Adipose tissue (tissue), 3 donors: ENCODE data around the gene FAF1. TPM values are rescaled to one million over a fixed set of nuclear protein-coding genes. Genes with fewer than 3 reads are reported as not detected.

Experiments used
- H3K27ac ChIP-seq: one replicate; pipeline ENCODE4 v1.5.1; 2013; ENCODE audit warnings: low read depth, low read length
- WGBS, 3 donors: extraction: QIAGEN DNeasy Blood & Tissue Kit; methylation state at CpG; one replicate each; pipeline ENCODE4 v1.1.7; 2013; 5-methylcytosine and 5-hydroxymethylcytosine counted together
- polyA plus RNA-seq, 3 donors: library from polyadenylated mRNA; stranded (reverse); fragments of 200-250 nt; gene quantifications; one replicate each; pipeline ENCODE4 v1.2.3, GENCODE V29; 2013
- donor health status: healthy with polysubstance abuse.
- donor health status: Bipolar disorder and iron deficiency.
- donor health status: healthy.

Gene FAF1
- polyA plus RNA-seq, 3 donors = 26.5 to 32.8 (median 28.2) TPM

GRCh38 chr1:50521703-50522102 is 438.4 kb downstream of the FAF1 start:
- H3K27ac ChIP-seq = no peak overlapping the region
- 81 to 94% (median 91%) methylated on average over 4 of the region's 4 CpGs for WGBS, 3 donors

DNA sequence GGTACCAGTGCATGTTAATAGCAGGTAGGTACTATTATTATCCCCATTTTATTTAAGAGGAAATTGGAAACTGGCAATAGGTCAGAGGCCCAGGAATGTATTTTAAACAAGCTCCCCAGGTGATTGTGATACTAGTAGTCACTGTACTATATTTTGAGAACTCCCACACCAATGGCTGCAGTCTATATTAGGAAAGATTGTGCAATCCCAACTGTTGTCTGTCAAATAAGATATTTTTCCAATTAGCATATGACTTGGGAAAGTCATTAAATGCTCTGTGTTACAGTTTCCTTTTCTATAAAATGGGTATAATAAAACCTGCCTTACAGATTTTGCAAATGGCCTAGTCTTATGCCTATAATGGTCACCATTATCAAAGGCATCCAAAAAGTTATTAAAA is 442.6 kb downstream of the FAF1 start:
- H3K27ac ChIP-seq = no peak overlapping the region

- H3K27ac ChIP-seq = no peak overlapping the region
- WGBS, 3 donors = 92 to 95% (median 95%) methylated on average over 3 of the region's 3 CpGs
Observed at GRCh38 chr1:50516056-50516455, 444.0 kb downstream of the FAF1 start.

DNA sequence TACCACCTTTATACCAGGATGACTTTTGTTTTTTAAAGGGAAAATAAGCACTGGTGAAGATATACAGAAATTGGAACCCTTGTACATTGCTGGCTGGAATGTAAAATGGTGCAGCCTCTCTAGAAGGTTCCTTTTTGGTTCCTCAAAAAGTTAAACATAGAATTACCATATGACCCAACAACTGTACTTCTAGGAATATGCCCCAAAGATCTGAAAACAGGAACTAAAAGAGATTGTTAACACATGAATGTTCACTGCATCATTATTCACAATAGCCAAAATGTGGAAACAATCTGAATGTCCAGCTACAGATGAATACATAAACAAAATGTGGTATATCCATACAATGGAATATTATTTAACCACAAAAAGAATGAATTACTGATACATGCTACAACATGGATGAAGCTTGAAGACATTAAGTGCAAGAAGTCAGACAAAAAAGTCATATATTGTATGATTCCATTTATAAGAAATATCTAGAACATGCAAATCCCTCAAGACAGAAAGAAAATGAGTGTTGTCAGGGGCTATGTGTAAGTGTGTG is 452.0 kb downstream of the FAF1 start:
- no peak overlapping the region for H3K27ac ChIP-seq

DNA sequence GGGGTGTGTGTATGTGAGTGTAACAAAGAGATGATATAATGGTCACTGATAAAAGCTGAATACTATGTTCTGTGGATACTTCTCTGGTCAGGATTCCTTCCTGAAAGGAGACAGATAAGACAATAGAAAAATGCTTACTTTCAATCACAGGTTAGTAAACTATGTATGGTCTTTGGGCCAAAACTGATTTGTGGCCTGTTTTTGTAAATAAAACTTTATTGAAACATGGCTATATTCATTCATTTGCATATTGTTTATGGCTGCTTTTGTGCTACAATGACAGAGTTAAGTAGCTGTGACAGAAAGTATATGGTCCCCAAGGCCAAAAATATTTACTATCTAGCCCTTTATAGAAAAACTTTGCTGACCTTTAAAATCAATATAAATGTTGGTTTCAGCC is 454.6 kb downstream of the FAF1 start:
- H3K27ac ChIP-seq = no peak overlapping the region

DNA sequence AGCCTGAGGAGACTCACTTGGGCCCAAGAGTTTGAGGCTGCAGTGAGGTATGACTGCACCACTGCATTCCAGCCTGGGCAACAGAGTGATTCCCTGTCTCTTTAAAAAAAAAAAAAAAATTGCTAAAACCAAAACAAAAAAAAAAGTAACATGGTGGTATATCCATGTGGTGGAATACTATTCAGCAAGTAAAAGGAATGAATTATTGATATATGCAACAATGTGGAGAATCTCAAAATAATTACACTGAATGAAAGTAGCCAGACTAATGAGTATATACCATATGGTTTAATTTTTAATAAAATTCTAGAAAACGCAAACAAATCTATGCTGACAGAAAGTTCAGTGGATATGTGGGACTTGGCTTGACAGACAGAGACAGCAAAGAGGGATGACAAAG is 456.6 kb downstream of the FAF1 start:
- H3K27ac ChIP-seq = no peak overlapping the region
- WGBS, 3 donors = 95 to 100% (median 100%) methylated on average over 1 of the region's 1 CpG

DNA sequence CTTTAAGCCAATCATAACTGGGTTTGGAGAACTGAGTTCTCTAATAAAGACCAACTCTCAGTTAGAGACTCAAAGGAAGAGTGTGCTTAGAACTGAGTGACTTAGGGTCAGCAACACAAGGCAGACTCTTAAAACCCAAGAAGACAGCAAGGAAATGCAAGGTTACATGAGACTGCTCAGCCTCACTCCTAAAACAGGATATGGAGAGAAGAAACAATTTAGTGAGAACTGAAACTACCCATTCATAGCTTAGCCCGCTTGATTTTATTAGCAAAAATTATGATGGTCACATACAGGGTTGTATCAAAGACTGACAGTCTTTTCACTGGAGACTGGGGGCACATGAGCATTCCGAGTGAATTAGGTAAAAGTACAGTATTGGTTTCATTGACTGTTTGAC is 457.9 kb downstream of the FAF1 start:
- no peak overlapping the region for H3K27ac ChIP-seq
- WGBS, 3 donors = 90 to 97% (median 92%) methylated on average over 2 of the region's 2 CpGs

- H3K27ac ChIP-seq = no peak overlapping the region
- WGBS, 3 donors = 94 to 100% (median 100%) methylated on average over 1 of the region's 1 CpG
Observed at GRCh38 chr1:50497007-50497406, 463.1 kb downstream of the FAF1 start.

DNA sequence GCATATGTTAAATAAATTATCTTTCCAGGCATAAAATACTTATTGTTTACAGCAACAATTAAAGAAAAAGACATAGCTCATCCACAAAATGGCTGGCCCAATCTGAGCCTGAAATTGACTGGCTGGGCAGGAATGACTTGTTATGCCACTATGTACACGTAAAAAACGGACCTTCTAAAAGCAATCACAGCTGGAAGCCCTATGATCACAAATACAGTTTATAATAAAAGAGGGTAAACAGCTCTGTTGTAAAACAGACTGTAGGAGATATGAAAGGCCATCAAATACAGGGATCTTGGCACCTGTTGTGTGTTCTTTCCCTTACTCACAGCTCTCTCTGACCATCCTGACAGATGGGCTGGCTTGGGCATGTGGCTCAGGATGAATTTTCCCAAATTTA is 466.4 kb downstream of the FAF1 start:
- 79 to 99% (median 95%) methylated on average over 2 of the region's 2 CpGs for WGBS, 3 donors
- H3K27ac ChIP-seq = no peak overlapping the region

- H3K27ac ChIP-seq = no peak overlapping the region
- WGBS, 3 donors = 86 to 95% (median 90%) methylated on average over 1 of the region's 1 CpG
Observed at GRCh38 chr1:50492142-50492541, 467.9 kb downstream of the FAF1 start.

GRCh38 chr1:50491142-50491541 is 468.9 kb downstream of the FAF1 start:
- H3K27ac ChIP-seq = no peak overlapping the region

DNA sequence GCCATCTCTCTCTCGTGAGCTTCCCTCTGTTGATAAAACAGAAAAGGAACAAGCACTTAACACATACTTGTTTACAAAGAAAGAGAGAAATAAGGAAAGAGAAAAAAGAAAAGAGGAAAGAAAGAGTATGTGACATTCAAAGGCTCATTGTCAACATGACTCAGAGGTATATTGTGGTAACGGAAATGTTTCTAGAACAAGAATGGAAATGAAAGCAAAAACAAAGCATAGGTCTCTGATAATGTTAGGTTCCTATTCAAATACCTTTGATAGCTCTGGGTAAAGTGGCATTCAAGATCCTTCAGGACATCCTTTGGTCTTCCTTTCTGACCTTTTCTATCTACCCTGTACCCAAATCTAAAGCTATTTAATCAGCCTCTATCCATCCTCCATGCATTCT is 469.4 kb downstream of the FAF1 start:
- no peak overlapping the region for H3K27ac ChIP-seq
- WGBS, 3 donors = 77 to 94% (median 86%) methylated on average over 2 of the region's 2 CpGs

DNA sequence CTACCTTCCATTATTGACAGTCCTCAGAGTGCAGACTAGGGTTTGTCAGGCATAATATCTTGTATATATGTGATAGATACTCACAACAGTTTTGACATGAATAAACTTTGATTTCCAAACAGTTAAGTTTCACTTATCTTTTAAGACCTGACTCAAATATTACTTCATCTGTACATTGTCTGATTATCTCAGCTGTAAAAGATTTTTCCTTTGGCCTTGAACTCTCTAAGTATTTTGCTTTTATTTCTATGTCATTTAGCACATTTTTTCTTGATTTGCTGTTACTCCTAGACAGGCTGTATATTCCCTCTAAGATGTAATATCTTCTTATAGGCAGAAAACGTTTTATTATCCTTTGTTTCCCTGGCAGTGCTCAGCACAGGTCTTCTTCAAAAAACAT is 471.2 kb downstream of the FAF1 start:
- no peak overlapping the region for H3K27ac ChIP-seq
- 41 to 63% (median 46%) methylated on average over 1 of the region's 1 CpG for WGBS, 3 donors

- WGBS, 3 donors = 77 to 86% (median 78%) methylated on average over 3 of the region's 3 CpGs
- no peak overlapping the region for H3K27ac ChIP-seq
Observed at GRCh38 chr1:50488356-50488755, 471.7 kb downstream of the FAF1 start.

DNA sequence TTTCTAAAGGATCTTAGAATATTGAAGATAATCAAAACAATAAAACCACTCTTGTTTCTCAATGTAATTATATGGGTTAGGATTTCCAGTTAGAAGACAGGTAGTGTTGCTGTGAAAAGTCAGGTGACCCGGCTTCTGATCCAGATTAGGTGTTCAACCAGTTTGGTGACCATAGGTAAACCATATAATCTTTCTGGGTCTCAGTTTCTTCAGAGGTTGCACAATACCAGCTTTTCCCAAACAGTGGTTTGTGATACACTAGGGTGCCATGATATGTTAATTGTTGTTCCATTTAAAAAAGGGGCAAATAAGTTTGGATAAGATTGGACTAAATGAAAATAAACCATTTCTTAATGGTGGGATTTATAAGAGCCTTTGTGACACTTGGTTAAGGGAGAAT is 472.3 kb downstream of the FAF1 start:
- H3K27ac ChIP-seq = no peak overlapping the region
- 81 to 100% (median 90%) methylated on average over 1 of the region's 1 CpG for WGBS, 3 donors

DNA sequence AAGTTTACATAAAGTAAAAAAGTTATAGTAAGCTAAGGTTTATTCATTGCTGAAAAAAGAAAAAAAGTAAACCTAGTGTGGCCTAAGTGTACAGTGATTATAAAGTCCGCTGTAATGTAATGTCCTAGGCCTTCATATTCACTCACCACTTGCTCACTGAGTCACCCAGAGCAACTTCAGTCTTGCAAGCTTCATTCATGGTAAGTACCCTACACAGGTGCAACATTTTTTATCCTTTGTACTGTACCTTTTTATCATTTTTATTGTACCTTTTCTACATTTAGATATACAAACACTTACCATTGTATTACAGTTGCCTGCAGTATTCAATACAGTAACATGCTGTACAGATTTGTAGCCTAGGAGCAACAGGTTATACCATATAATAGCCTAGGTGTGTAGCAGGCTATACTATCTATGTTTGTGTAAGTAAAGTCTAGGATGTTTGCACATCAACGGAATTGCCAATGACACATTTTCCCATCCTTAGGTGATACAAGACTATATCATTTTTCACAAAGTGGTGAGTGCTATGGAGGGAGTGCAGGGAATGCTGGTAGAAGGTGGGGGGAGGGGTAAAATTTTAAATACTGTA is 478.8 kb downstream of the FAF1 start:
- H3K27ac ChIP-seq = no peak overlapping the region
- 86 to 94% (median 92%) methylated on average over 2 of the region's 2 CpGs for WGBS, 3 donors

- H3K27ac ChIP-seq = no peak overlapping the region
- WGBS, 3 donors = 82 to 98% (median 96%) methylated on average over 1 of the region's 1 CpG
Observed at GRCh38 chr1:50476800-50477199, 483.3 kb downstream of the FAF1 start.

DNA sequence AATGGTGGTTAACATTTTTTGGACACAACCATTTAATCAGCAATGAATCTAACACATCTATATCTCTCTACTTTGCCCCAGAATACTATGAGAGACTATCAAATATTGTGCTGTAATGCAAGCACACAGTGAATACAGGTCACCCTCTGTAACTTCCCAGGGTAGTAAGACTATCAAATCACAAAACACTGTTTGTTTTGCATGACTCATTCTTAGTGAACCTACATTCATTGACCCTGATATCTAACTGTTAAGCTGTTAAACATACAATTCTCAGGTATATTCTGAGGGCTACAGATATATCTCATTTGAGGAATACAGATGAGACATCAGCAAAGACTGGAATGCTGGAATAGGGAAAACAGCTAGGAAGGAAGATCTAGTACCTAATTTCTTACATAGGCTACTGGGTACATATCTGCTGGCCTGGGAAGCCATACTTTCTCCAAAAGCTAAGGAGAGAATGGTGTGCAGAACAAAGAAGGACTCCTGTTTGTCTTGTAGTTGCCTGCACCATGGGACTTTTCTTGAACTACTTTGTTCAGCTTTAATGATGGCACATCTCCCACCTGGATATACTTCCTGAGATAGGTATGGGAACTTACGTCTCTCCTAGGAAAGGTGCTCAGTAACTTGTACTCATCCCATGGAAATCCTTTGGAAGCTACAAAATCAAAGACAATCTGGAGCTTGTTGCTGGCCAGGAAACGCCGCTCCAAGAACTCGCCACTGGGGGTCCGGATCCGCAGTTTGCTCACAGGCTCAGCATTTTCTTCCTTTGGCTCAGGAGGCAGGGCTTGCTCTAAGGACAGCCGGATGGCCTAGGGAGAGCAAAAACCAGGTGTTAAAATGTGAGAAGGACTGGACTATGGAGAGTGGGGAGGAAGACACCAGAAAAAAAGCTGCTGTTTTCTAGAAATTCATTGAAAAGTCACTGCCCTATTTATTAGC is 484.9 kb downstream of the FAF1 start:
- 90 to 95% (median 93%) methylated on average over 7 of the region's 7 CpGs for WGBS, 3 donors
- H3K27ac ChIP-seq = no peak overlapping the region

DNA sequence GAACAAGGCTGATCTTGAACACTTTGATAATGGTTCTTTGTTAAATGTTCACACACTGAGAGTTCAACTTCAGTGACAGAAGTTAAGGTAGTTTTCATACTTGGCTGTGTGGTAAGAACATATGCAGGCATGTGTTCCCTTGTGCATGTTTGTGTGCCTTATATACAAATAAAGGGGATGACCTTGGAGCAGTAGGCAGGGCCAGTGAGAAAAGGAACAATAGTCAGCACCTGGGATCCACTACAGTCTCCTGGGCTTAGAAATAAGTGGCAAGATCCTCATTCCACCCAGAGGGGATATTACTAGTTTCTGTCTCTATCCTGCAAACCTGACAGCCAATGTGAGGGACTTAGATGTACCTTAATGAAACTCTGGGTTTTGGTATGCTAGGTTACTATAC is 486.6 kb downstream of the FAF1 start:
- H3K27ac ChIP-seq = no peak overlapping the region

DNA sequence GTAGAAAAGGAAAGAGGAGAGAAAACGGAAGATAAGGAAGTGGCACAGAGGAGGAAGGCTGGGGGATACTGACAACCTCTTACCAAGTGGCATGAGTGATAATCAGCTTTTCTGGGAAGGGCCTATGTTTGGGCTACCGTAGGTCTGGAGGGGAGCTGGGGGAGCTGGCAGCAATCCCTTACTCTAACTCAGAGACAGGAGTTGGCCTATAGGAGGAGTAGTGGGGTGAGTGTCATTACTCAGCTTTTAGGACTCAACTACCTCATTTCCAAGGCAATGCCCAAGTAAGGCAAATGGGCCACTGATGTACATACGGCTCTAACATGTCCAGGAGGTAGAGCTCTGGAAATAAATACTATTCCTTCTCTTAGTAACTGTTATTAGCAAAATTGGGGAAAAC is 488.1 kb downstream of the FAF1 start:
- H3K27ac ChIP-seq = no peak overlapping the region
- 83 to 91% (median 88%) methylated on average over 3 of the region's 3 CpGs for WGBS, 3 donors
